CD4-positive, alpha-beta memory T cell (primary cell): ENCODE results near the gene PCK1. TPM values are rescaled to one million over a fixed set of nuclear protein-coding genes. Genes with fewer than 3 reads are reported as not detected.
A peak's percentile ranks its signal among the peaks of the same experiment; 100 is the strongest.

Source experiments
- CTCF ChIA-PET: fragments of 350-600 bp; sonication (Branson Sonifier 250); formaldehyde crosslinking; loops from one replicate; lab custom pipeline; 2021; ENCODE audit warnings: inconsistent platforms; ENCODE audit not compliant: partially characterized antibody; lab: Charles Lee
- POLR2A ChIA-PET: fragments of 350-600 bp; sonication (Branson Sonifier 250); formaldehyde crosslinking; loops from one replicate; lab custom pipeline; 2021; ENCODE audit not compliant: partially characterized antibody; lab: Charles Lee
- DNase-seq, 5 donors: peaks; one replicate each; pipeline versions ENCODE4 v3.0.0 to v3.0.0-alpha.2; 2020 to 2022; ENCODE audit warnings: mixed read lengths in 1 of 5
- H3K27ac ChIP-seq: one replicate; pipeline ENCODE4 v1.7.0; 2013; ENCODE audit warnings: low read depth, low read length
- H3K27me3 ChIP-seq: 2 replicates; pipeline ENCODE4 v1.7.0; 2013; ENCODE audit warnings: mild to moderate bottlenecking, low read length, moderate library complexity; ENCODE audit not compliant: insufficient read depth
- H3K36me3 ChIP-seq: 2 replicates; pipeline ENCODE4 v1.7.0; 2013; ENCODE audit warnings: mild to moderate bottlenecking, low read length, moderate library complexity; ENCODE audit not compliant: insufficient read depth
- H3K4me1 ChIP-seq: 2 replicates; pipeline ENCODE4 v1.7.0; 2013; ENCODE audit warnings: mild to moderate bottlenecking, low read length, moderate library complexity; ENCODE audit not compliant: insufficient read depth
- H3K4me3 ChIP-seq, 2 donors: one replicate each; pipeline ENCODE4 v1.7.0; 2013; ENCODE audit warnings: low read length in 2 of 2, mild to moderate bottlenecking in 1 of 2
- H3K9me3 ChIP-seq, 2 donors: one replicate each; pipeline ENCODE4 v1.7.0; 2013; ENCODE audit warnings: low read length in 2 of 2, control low read depth in 1 of 2; ENCODE audit not compliant: control insufficient read depth in 1 of 2
- H3K27ac Mint-ChIP-seq, 7 donors: one replicate each; pipeline ENCODE4 v1.8.0; 2020 to 2021; ENCODE audit warnings: mixed read lengths in 7 of 7, mild to moderate bottlenecking in 6 of 7, inconsistent platforms in 3 of 7, moderate library complexity in 3 of 7
- H3K27me3 Mint-ChIP-seq, 2 donors: one replicate each; pipeline ENCODE4 v1.8.0; 2020 to 2021; ENCODE audit warnings: mixed read lengths in 2 of 2
- H3K36me3 Mint-ChIP-seq, 2 donors: one replicate each; pipeline ENCODE4 v1.8.0; 2020 to 2021; ENCODE audit warnings: mixed read lengths in 2 of 2, inconsistent platforms in 1 of 2, mild to moderate bottlenecking in 1 of 2
- H3K4me1 Mint-ChIP-seq, 4 donors: one replicate each; pipeline ENCODE4 v1.8.0; 2020 to 2021; ENCODE audit warnings: mixed read lengths in 4 of 4, mild to moderate bottlenecking in 1 of 4
- H3K4me3 Mint-ChIP-seq, 8 donors: one replicate each; pipeline ENCODE4 v1.8.0; 2020 to 2021; ENCODE audit warnings: mixed read lengths in 8 of 8, mild to moderate bottlenecking in 7 of 8, moderate library complexity in 6 of 8, inconsistent platforms in 3 of 8
- H3K9me3 Mint-ChIP-seq, 8 donors: one replicate each; pipeline ENCODE4 v1.8.0; 2020 to 2021; ENCODE audit warnings: mixed read lengths in 8 of 8, mild to moderate bottlenecking in 5 of 8, inconsistent platforms in 3 of 8, moderate library complexity in 1 of 8
- intact Hi-C: fragments of 100-400 bp; cut with micrococcal nuclease; formaldehyde crosslinking; loops from one replicate; pipeline ENCODE4 v1.15.1; 2023
- polyA plus RNA-seq, 2 donors: library from polyadenylated mRNA; unstranded; fragments of 300-500 nt; fragmentation: Illumina TruSeq; gene quantifications; one replicate each; pipeline ENCODE4 v1.2.3, GENCODE V29; 2021
- total RNA-seq, 2 experiments: library from RNA; stranded (reverse); gene quantifications; one replicate each; pipeline ENCODE4 v1.2.3, GENCODE V29; 2021

PCK1 gene
- total and polyA plus RNA-seq, 4 experiments from 2014 or later: not detected

- Mint-ChIP-seq H3K36me3 (no peaks in the 10 kb centered on the region), H3K4me1 (peaks cover 0 to 8% (median 5%) of the 10 kb centered on the region in 4 donors), H3K27ac (peak overlapping the region in 1 of 7 donors; percentile 29), H3K4me3 (peak overlapping the region in 2 of 8 donors; percentile 16 to 36), H3K9me3 (no peaks in the 10 kb centered on the region), H3K27me3 (peaks cover 3 to 4% of the 10 kb centered on the region in 2 donors)
- intact Hi-C loops: loop anchor here (1.0 to 10.0 kb wide), 6 partner anchors 57 to 612 kb away; no protein-coding TSS in a partner anchor
- H3K36me3 ChIP-seq: no peaks in the 10 kb centered on the region
- DNase-seq: peak; percentile 61 to 75 (median 70)
- peaks cover 3% of the 10 kb centered on the region for H3K4me1 ChIP-seq
- no peaks in the 10 kb centered on the region for H3K27me3 ChIP-seq
- H3K9me3 ChIP-seq: no peaks in the 10 kb centered on the region
- H3K4me3 ChIP-seq: no peak overlapping the region
- ChIA-PET CTCF (interaction anchor here (0.8 to 9.4 kb wide), 17 partner anchors 9 to 1047 kb away, joined by 3 to 111 read pairs (median 10); partner anchors contain the start of gene ZBP1), POLR2A (interaction anchor here (1.2 to 1.3 kb wide), 5 partner anchors 22 to 583 kb away, joined by 3 to 4 read pairs (median 3); no protein-coding TSS in a partner anchor)
- no peak overlapping the region for H3K27ac ChIP-seq
These were observed 36.4 kb downstream of the PCK1 start for GRCh38 chr20:57596998-57597939.

- Mint-ChIP-seq H3K9me3 (no peaks in the 10 kb centered on the region), H3K27me3 (peaks cover 3 to 4% of the 10 kb centered on the region in 2 donors), H3K27ac (no peak overlapping the region), H3K36me3 (no peaks in the 10 kb centered on the region), H3K4me3 (no peak overlapping the region), H3K4me1 (peaks cover 0 to 8% (median 5%) of the 10 kb centered on the region in 4 donors)
- Histone ChIP-seq H3K27ac (no peak overlapping the region), H3K4me1 (peaks cover 3% of the 10 kb centered on the region), H3K9me3 (no peaks in the 10 kb centered on the region), H3K4me3 (no peak overlapping the region), H3K27me3 (no peaks in the 10 kb centered on the region), H3K36me3 (no peaks in the 10 kb centered on the region)
- no peak for DNase-seq
- CTCF ChIA-PET: interaction anchor here (1.3 to 9.4 kb wide), 6 partner anchors 22 to 612 kb away, joined by 3 to 111 read pairs (median 28); partner anchors contain the start of gene ZBP1
- intact Hi-C loops: loop anchor here (10.0 kb wide), 1 partner anchor 487 kb away; no protein-coding TSS in a partner anchor
- POLR2A ChIA-PET: interaction anchor here (0.9 kb wide), 1 partner anchor 36 kb away, joined by 3 read pairs; no protein-coding TSS in a partner anchor
These were observed 37.1 kb downstream of the PCK1 start for GRCh38 chr20:57598060-57598459.

GRCh38 chr20:57598491-57598890 is 37.6 kb downstream of the PCK1 start:
- no peaks in the 10 kb centered on the region for H3K36me3 ChIP-seq
- POLR2A ChIA-PET: interaction anchor here (0.9 to 1.0 kb wide), 2 partner anchors 22 to 36 kb away, joined by 3 to 4 read pairs; partner anchors contain the start of gene ZBP1
- H3K4me1 Mint-ChIP-seq: peaks cover 0 to 8% (median 5%) of the 10 kb centered on the region in 4 donors
- intact Hi-C loops: loop anchor here (10.0 kb wide), 1 partner anchor 486 kb away; no protein-coding TSS in a partner anchor
- CTCF ChIA-PET: interaction anchor here (0.7 to 9.4 kb wide), 6 partner anchors 22 to 612 kb away, joined by 3 to 111 read pairs (median 28); partner anchors contain the start of gene ZBP1
- no peak overlapping the region for H3K4me3 Mint-ChIP-seq
- H3K9me3 ChIP-seq: no peaks in the 10 kb centered on the region
- no peak overlapping the region for H3K27ac Mint-ChIP-seq
- no peak for DNase-seq
- no peak overlapping the region for H3K4me3 ChIP-seq
- H3K4me1 ChIP-seq: peaks cover 3% of the 10 kb centered on the region
- H3K27ac ChIP-seq: no peak overlapping the region
- H3K9me3 Mint-ChIP-seq: no peaks in the 10 kb centered on the region
- H3K27me3 ChIP-seq: no peaks in the 10 kb centered on the region
- H3K36me3 Mint-ChIP-seq: no peaks in the 10 kb centered on the region
- H3K27me3 Mint-ChIP-seq: peaks cover 3% of the 10 kb centered on the region in 2 donors

- H3K27ac ChIP-seq: no peak overlapping the region
- ChIA-PET CTCF (interaction anchor here (0.9 to 9.4 kb wide), 7 partner anchors 13 to 612 kb away, joined by 3 to 111 read pairs (median 8); partner anchors contain the start of gene ZBP1), POLR2A (interaction anchor here (1.7 kb wide), 1 partner anchor 19 kb away, joined by 9 read pairs; the partner anchor contains the start of gene ZBP1)
- H3K4me1 ChIP-seq: peaks cover 13% of the 10 kb centered on the region
- H3K4me3 Mint-ChIP-seq: peak overlapping the region in 1 of 8 donors; percentile 21
- H3K4me1 Mint-ChIP-seq: peaks cover 7 to 20% (median 15%) of the 10 kb centered on the region in 4 donors
- no peaks in the 10 kb centered on the region for H3K9me3 Mint-ChIP-seq
- H3K4me3 ChIP-seq: no peak overlapping the region
- no peaks in the 10 kb centered on the region for H3K9me3 ChIP-seq
- H3K27me3 Mint-ChIP-seq: peaks cover 0 to 2% of the 10 kb centered on the region in 2 donors
- H3K36me3 Mint-ChIP-seq: peaks cover 7 to 10% of the 10 kb centered on the region in 2 donors
- intact Hi-C loops: no loop called here
- DNase-seq: no peak
- H3K27me3 ChIP-seq: no peaks in the 10 kb centered on the region
- no peaks in the 10 kb centered on the region for H3K36me3 ChIP-seq
- H3K27ac Mint-ChIP-seq: peak overlapping the region in 3 of 7 donors; percentile 22 to 53 (median 35)
These were observed 39.7 kb downstream of the PCK1 start for GRCh38 chr20:57600320-57601210.

GRCh38 chr20:57601211-57601570 is 40.3 kb downstream of the PCK1 start:
- DNase-seq: no peak
- POLR2A ChIA-PET: interaction anchor here (1.7 to 1.9 kb wide), 2 partner anchors 18 to 27 kb away, joined by 7 to 9 read pairs; partner anchors contain the start of gene ZBP1
- peak overlapping the region in 1 of 7 donors; percentile 53 for H3K27ac Mint-ChIP-seq

GRCh38 chr20:57601737-57602136 is 40.8 kb downstream of the PCK1 start:
- peak overlapping the region in 2 of 7 donors; percentile 46 to 65 for H3K27ac Mint-ChIP-seq
- H3K9me3 Mint-ChIP-seq: no peaks in the 10 kb centered on the region
- H3K36me3 Mint-ChIP-seq: peaks cover 13 to 18% of the 10 kb centered on the region in 2 donors
- H3K4me3 ChIP-seq: no peak overlapping the region
- H3K27me3 ChIP-seq: no peaks in the 10 kb centered on the region
- peaks cover 0 to 2% of the 10 kb centered on the region in 2 donors for H3K27me3 Mint-ChIP-seq
- DNase-seq: no peak
- no peaks in the 10 kb centered on the region for H3K9me3 ChIP-seq
- no peak overlapping the region for H3K4me3 Mint-ChIP-seq
- CTCF ChIA-PET: interaction anchor here (0.6 to 9.4 kb wide), 10 partner anchors 9 to 611 kb away, joined by 3 to 111 read pairs (median 3); partner anchors contain the start of gene ZBP1
- H3K4me1 Mint-ChIP-seq: peaks cover 15 to 27% (median 20%) of the 10 kb centered on the region in 4 donors
- intact Hi-C loops: no loop called here
- POLR2A ChIA-PET: interaction anchor here (1.7 to 1.9 kb wide), 2 partner anchors 18 to 26 kb away, joined by 7 to 9 read pairs; partner anchors contain the start of gene ZBP1
- peaks cover 16% of the 10 kb centered on the region for H3K4me1 ChIP-seq
- H3K36me3 ChIP-seq: no peaks in the 10 kb centered on the region
- H3K27ac ChIP-seq: no peak overlapping the region

More at GRCh38 chr20:57601211-57601570, 40.3 kb downstream of the PCK1 start:
- Histone ChIP-seq H3K27ac (no peak overlapping the region), H3K27me3 (no peaks in the 10 kb centered on the region), H3K4me1 (peaks cover 16% of the 10 kb centered on the region), H3K4me3 (no peak overlapping the region), H3K36me3 (no peaks in the 10 kb centered on the region), H3K9me3 (no peaks in the 10 kb centered on the region)
- Mint-ChIP-seq H3K4me1 (peaks cover 11 to 23% (median 18%) of the 10 kb centered on the region in 4 donors), H3K9me3 (no peaks in the 10 kb centered on the region), H3K4me3 (peak overlapping the region in 1 of 8 donors; percentile 21), H3K27me3 (peaks cover 0 to 2% of the 10 kb centered on the region in 2 donors), H3K36me3 (peaks cover 12 to 13% of the 10 kb centered on the region in 2 donors)
- CTCF ChIA-PET: interaction anchor here (0.6 to 9.4 kb wide), 9 partner anchors 8 to 612 kb away, joined by 3 to 111 read pairs (median 3); partner anchors contain the start of gene ZBP1
- intact Hi-C loops: no loop called here
